ENCODE results near the gene SLC9A1.

Gene SLC9A1

DNA sequence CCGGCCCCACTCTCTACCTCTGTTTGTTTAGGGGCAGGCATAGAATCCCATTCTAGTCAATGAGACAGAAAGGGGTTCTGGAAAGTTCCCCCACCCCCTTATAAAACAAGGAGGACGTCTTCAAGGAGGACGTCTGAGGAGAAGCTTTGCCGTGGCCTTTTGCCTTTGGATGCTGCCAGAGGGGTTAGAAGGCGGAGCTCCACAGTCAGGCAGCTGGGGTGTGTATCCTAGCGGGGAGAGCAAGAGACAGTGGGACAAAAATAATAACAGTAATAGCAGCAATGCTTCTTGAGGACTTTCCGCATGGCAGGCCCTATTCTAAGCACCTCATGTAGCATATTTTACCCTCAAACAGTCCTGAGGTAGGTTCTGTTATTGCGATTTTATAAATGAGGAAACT is 94.0 kb downstream of the SLC9A1 start:
- DNase-seq, result no peak

- DNase-seq, result no peak
Measured at GRCh38 chr1:27058966-27059669, 95.8 kb downstream of the SLC9A1 start.

DNA sequence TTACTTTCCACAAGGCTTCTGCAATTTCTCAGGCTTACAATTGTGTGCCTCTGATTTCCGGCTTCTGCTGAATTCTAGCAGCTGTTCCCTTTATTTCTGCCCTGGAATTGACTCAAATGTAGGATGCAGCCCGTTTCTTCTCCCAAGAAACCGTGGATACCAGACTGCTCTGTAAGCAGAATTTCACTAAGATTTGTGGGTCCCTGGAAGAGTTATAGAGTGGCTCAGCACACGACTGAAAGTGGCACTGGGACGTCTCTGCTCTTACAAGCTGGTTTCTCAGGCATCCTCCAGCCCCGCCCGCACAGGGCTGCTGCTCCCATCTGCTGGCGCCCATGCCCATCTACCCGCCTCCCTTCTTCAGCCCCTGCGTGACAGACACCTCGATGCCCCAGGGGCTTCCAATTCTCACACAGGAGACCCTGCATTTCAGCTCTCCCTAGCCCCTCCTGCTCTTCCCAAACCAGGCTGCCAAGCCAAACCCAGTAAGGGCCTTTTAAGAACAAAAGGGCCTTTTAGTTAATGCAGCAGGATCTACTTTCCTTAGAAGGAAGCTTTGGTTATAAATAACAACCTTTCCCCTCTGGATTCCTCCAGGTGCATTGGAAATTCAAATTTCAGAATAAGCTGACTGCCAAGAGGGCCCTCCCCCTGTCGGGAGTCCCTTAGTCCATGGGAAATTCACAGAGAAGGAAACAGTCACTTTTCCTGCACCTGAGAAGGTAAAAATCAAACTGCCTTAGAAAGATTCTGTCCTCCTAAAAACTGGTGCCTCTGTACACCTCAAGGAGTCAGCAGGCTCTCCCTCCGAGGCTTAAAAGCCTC is 96.9 kb downstream of the SLC9A1 start:
- no peak for DNase-seq

- no peak for DNase-seq
Measured at GRCh38 chr1:27057389-27057788, 97.5 kb downstream of the SLC9A1 start.

- DNase-seq, result no peak
Measured at GRCh38 chr1:27053977-27054753, 100.8 kb downstream of the SLC9A1 start.

DNA sequence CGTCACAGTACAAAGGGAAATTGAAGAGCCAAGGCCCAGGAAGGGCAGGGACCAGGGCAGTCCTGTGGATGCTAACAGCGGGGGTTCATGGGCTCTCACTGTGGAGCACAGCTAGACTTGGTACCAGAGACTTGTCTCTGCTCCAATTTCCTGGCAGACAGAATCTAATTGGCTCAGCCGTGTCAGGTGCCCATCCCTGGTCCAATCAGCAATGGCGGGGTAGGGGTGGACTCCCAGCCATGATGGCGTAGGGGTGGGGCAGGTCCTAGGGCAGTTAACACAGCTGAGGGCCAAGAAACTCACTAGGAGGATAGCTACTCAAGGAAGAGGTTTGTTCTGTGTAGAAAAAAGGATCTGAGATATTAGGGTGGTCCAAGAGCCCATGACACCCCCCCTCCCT is 102.4 kb downstream of the SLC9A1 start:
- DNase-seq, result no peak

DNA sequence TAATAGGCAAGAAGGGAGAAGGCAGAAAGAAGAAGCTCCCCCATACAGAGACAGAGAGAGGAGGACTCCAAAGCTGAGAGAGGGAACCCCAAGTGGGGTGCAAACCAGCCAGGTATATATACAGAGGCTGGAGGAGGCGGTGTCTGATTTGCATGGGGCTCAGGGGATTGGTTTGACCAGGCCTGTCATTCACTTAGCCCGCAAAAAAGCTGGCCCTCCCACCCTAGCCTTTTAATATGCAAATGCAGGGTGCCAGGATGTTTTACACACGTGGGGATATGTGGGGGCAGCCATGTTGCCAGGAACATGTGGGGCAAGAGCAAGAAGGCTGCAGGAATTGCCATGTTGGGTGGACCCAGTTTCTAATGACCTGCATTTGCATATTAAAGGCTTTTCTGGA is 105.3 kb downstream of the SLC9A1 start:
- no peak for DNase-seq

DNA sequence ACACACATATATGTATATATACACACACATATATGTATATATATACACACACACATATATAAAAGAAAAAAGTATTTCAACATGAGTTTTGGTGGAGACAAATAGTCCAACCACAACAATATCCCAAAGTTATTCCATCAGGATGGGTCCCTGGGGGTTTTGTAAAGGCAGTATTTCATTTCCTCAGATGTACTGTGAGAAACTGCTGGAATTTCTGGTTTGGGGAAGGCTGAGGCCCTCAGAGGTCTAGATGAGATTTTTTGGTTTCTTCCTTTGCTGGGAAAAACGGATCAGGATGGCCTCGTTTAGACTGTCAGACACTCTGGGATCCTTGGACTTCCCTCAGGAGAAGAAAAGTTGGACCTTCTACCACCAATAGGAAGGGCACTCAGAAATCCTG is 105.8 kb downstream of the SLC9A1 start:
- DNase-seq, result no peak
